T-helper 1 cell (primary cell): ENCODE results near the gene ACTR10.
"Not testable (repeated sequence)": the region's sequence is repeated elsewhere in the genome, so short reads cannot be mapped to it uniquely, and the experiment has no call there.

Experiments used
- DNase-seq, 5 donors: peaks; one replicate each; pipeline ENCODE4 v3.0.0-alpha.2; 2012 to 2020

ACTR10 gene

GRCh38 chr14:58227096-58227819 is 27.3 kb downstream of the ACTR10 start:
- no peak for DNase-seq

DNA sequence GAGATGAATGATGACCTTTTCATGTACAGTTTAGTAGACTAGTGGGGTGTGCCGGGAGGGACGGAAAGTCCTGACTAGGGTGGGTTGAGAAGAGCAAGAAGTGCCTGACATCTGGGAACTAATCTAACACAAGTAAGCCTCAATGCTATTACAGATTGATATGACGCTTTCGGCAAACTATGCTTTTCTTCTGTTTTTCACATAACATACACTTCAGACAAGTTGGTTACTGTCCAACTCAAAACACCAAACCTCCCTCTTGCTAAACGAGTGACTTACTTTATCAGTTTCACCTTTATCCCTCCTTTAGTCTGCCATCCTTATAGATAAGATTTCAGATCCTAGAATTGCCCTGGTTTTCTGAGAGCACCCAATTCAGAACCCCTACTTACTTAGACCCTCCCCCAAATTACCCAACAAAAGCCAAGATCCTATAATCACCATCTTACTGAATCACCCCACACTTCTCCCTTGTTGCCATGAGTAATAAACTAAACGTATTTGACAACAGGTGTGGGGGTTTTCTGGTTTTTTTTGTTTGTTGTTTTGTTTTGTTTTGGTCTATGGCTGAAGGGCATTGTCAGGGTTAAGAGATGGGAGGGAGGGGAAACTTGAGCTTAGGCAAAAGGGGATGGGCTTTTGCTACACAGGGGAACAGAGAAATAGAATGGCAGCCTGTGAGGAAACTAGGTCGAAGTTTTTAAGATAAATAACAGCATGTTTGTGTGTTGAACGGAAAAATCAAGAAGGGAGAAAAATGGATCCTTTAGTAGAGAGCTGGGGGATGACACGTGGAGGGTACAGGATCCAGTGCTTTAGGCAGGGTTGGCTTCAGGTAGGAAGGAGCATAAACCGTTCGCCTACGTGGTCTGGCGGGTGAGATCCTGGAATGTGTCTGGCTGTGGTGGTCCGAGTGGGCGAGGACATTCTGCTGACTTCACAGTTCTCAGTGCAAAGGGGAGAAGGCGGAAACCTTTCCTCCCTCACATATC is 38.6 kb downstream of the ACTR10 start:
- DNase-seq, result no peak

- DNase-seq, result peak; percentile 52 to 85 (median 74)
Measured at GRCh38 chr14:58239244-58240195, 39.6 kb downstream of the ACTR10 start.

- no peak for DNase-seq
Measured at GRCh38 chr14:58243790-58244555, 44.0 kb downstream of the ACTR10 start.

GRCh38 chr14:58244556-58245387 is 44.8 kb downstream of the ACTR10 start, which contains the start of gene PSMA3:
Gene PSMA3 (plus strand): TSS chr14:58244843. CDS start chr14:58244921, 78 bp downstream.
- DNase-seq, result peak; percentile 94 to 97 (median 96)

GRCh38 chr14:58245562-58245961 is 45.6 kb downstream of the ACTR10 start:
- DNase-seq, result no peak

DNA sequence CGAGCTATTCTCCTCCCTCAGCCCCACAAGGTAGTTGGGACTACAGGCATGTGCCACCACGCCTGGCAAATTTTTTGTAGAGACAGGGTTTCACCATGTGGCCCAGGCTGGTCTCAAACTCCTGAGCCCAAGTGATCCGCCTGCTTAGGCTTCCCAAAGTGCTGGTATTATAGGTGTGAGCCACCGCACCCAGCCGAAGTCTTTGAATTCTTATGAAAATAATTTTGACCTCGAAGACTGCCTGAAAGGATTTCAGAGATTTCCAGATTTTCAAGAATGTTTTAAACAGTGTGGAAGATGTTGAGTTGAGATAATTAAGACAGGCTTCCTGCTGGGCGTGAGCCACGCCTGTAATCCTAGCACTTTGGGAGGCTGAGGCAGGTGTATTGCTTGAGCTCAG is 49.7 kb downstream of the ACTR10 start:
- no peak for DNase-seq

- no peak for DNase-seq
Measured at GRCh38 chr14:58258156-58258555, 58.2 kb downstream of the ACTR10 start.

DNA sequence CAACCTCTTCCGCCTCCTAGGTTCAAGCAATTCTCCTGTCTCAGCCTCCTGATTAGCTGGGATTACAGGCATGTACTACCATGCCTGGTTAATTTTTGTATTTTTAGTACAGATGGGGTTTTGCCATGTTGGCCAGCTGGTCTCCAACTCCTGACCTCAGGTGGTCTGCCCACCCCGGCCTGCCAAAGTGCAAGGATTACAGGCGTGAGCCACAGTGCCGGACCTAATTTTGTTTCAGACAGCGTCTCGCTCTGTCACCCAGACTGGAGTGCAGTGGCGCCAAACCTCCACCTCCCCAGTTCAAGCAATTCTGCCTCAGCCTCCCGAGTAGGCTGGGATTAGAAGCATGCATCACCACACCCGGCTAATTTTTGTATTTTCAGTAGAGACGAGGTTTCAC is 62.1 kb downstream of the ACTR10 start:
- not testable (repeated sequence) for DNase-seq

GRCh38 chr14:58265401-58265800 is 65.5 kb downstream of the ACTR10 start:
- DNase-seq, result no peak

DNA sequence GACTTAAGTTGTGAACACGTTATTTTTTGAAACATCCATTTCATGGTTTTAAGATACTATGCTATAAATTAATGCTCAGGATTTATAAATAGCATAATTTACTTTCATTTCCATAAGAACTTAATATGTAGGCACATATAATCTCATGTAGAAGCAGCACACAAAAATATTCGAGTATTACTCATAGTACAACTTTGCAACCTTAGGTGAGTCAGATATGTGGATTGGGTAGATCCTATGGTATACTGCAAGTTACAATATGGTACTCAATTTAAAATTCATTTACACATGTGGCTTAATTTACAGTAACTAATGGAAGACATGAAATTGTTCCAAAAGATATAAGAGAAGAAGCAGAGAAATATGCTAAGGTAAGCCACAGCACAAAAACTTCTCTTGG is 70.7 kb downstream of the ACTR10 start:
- no peak for DNase-seq

DNA sequence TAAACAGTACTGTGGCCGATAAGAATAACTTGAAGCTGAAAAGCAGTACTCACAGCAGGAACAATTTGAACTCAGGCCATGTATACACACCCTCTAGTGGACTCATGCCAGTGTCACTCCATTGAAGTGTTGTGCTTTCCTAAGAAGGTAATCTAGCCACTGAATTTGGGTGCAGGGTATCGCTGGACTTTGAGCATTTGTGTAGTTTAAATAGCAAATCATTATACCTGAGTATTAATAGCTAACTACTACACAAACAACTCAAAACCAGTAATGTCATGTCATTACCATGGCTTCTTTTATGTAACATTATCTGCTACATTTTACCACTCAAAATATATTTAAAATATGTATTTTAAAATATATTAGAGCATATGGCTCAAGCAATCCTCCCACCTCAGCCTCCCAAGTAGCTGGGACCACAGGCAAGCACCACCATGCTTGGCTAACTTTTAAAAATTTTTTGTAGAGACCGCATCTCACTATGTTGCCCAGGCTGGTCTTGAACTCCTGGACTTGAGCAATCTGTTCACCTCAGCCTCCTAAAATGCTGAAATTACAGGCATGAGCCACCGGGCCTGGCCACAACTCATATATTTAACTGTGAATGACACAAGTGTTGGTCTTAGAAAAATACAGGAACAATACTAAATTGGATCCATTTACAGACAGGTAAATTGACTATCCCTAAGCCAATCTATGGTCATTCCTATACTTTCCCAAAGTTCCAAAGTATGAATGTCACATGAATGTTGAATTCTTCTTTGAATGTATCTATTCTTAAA is 72.8 kb downstream of the ACTR10 start:
- DNase-seq, result no peak

- DNase-seq, result no peak
Measured at GRCh38 chr14:58274881-58275280, 74.9 kb downstream of the ACTR10 start.

DNA sequence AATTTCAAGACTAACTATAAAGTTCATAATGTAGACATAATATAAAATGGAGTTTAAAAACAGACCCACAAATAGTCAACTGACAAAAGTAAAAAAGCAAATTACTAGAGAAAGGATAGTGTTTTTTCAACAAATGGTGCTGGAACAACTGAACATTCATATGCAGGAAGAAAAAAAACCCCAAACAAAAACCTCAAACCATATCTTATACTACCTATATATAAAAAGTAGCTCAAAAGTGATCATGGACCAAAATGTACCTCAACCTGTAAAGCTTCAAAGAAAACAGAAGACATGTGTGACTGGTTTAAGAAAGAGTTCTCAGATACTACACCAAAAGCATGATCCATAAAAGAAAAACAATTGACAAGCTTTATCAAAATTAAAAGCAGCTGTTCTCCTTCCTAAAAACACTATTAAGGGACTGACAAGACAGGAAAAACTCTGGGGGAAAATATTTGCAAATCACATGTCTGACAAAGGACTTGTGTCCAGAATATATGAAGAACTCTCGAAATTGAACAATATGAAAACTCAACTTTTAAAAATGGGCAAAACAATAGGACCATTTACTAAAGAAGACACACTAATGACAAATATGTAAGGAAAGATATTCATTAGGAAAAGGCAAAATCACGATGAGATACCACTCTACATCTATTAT is 75.7 kb downstream of the ACTR10 start:
- DNase-seq, result no peak

GRCh38 chr14:58276208-58276607 is 76.3 kb downstream of the ACTR10 start:
- DNase-seq, result no peak

DNA sequence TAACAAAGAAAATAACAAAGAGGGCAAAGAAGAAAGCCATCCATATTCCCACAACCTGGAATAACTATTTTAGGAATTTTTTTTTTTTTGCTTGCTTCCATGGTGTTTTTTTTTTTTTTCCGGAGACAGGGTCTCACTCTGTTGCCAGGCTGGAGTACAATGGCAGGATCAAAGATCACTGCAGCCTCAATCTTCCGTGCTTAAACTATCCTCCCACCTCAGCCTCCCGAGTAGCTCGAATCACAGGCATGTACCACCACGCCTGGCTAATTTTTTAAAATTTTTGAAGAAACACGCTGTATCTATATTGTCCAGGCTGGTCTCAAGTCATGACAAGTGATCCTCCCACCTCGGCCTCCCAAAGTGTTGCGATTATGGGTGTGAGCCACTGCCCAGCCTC is 78.2 kb downstream of the ACTR10 start:
- no peak for DNase-seq

GRCh38 chr14:58280954-58281787 is 81.2 kb downstream of the ACTR10 start:
- peak in 2 of 5 donors; percentile 15 to 53 for DNase-seq

DNA sequence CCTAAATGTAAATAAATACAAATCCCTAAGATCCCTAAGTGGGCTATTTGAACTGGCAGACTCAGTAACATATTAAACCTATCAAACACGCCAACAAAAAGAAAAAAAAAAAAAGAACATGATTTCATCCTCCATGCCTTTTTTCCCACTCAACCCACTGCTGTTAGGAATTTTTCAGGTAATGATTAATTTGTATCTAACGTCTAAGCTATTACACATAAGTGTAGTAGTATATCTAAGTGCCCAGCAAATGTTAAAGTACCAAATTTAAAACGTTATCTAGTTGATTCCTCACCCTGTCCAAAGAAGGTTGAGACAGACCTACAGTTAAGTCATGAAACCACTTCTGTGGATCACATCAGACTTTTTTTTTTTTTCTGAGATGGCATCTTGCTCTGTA is 82.0 kb downstream of the ACTR10 start:
- no peak for DNase-seq
